Coronary artery (tissue), 2 donors: ENCODE data around the gene TTC17.

ENCODE experiments used
- DNase-seq: peaks from one replicate; pipeline ENCODE4 v3.0.0-alpha.2; 2017; ENCODE audit warnings: low spot score
- H3K27ac ChIP-seq, 2 donors: fragments of 200-600 bp; sonication (generic); one replicate each; pipeline ENCODE4 v1.5.1; 2016 to 2019
- H3K4me3 ChIP-seq: fragments of 200-600 bp; sonication (generic); 2 replicates; pipeline ENCODE4 v1.5.1; 2016; ENCODE audit warnings: mild to moderate bottlenecking, moderate library complexity
- TF ChIP-seq, protein P1 (sequence below): fragments of 200-600 bp; sonication (generic); IDR thresholded peaks from one replicate; pipeline ENCODE4 v1.5.1; 2019; ENCODE audit warnings: antibody characterized with exemption

TTC17 gene

DNA sequence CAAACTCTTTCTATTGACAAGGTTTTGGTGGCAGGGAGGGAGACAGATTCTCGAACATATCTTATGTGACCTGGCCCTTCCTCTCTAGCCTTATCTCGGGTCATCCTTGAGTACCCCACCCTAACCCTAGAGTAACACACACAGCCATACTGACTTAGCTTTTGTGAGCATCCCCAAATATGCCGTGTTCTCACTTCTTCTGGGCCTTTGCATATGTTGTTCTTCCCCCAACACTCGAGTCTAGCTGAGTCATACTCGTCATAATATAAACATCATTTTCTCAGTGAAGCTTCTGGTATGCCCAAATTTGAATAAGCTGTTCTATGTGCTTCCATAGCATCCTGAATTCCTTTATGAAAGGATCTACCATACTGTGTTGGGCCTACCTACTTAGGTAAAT, 8.0 kb downstream of the TTC17 start:
- no peak for DNase-seq
- TF ChIP-seq, protein P1, sequence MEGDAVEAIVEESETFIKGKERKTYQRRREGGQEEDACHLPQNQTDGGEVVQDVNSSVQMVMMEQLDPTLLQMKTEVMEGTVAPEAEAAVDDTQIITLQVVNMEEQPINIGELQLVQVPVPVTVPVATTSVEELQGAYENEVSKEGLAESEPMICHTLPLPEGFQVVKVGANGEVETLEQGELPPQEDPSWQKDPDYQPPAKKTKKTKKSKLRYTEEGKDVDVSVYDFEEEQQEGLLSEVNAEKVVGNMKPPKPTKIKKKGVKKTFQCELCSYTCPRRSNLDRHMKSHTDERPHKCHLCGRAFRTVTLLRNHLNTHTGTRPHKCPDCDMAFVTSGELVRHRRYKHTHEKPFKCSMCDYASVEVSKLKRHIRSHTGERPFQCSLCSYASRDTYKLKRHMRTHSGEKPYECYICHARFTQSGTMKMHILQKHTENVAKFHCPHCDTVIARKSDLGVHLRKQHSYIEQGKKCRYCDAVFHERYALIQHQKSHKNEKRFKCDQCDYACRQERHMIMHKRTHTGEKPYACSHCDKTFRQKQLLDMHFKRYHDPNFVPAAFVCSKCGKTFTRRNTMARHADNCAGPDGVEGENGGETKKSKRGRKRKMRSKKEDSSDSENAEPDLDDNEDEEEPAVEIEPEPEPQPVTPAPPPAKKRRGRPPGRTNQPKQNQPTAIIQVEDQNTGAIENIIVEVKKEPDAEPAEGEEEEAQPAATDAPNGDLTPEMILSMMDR: no peak

DNA sequence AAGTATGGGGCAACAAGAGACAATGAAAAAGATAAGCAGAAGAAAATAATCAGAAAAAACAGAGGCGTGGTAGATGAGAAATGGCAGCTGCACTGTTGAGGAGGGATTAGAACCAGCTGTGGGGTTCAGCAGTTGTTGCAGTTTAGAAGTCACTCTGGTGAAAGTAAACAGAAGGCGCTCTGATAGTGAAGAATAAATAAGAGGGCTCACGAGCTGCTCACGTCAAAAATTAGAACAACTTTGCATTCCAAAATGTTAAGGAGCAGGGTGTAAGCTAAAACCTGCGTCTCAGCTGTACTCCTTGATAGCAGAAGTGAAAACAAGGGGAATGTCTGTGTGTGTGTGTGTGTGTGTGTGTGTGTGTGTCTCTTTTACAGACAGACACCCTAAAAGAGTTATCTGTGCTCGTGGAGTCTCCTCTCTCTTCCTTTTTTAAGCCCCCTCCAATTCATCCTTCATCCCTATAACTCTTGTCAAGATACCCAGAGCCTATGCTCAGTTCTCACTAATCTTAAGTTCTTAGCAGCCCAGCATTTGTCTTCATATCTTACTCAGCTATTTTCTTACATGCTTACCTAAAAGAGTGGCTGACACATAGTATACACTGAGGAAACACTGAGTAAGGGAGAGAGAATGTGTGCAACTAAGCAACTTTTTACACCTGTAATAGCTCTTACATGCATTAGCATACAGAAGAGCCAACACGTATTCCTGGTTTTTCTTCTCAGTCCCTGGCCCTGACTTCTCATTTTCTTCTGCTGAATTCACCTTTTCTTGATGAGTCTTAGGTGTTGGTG, 8.9 kb downstream of the TTC17 start:
- DNase-seq: no peak
- Histone ChIP-seq H3K4me3 (no peak overlapping the region), H3K27ac (no peak overlapping the region)
- TF ChIP-seq, protein P1: no peak

More for the DNA sequence above, 8.0 kb downstream of the TTC17 start:
- no peak overlapping the region for H3K4me3 ChIP-seq
- no peak overlapping the region for H3K27ac ChIP-seq

DNA sequence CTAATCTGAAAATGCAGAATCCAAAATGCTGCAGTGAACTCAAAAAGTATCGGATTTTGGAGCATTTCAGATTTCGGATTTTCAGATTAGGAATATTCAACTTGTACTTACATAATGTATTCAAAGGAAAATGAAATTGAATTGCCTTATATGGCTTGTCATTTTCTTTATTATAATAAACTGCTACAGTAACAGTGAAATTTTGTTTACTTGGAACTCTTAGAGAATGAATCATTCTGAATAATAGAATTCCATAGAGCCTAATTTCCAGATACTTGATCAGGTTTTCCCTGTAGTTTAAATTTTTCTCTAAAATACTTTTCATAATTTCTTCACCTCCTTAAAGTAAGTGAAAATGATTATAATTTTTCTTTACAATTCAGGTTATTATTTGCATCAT, 17.3 kb downstream of the TTC17 start:
- Histone ChIP-seq H3K4me3 (no peak overlapping the region), H3K27ac (no peak overlapping the region)
- TF ChIP-seq, protein P1: no peak
- DNase-seq: no peak

DNA sequence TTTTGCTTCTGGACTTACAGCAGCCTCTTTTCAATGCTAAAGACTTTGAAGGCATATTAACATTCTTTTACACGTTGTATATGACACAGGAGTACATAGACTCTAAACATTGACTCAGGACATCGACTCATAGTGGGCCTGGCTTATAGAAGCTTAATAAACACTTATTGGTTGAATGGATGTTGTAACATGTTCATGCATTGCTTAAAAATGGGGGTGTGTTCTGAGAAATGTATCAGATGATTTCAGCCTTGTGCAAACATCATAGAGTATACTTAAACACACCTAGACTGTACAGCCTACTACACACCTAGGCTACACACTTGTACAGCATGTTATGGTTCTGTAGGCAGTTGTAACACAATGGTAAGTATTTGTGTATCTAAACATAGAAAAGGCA, 17.9 kb downstream of the TTC17 start:
- DNase-seq: no peak
- no peak overlapping the region for H3K27ac ChIP-seq
- TF ChIP-seq, protein P1: no peak
- no peak overlapping the region for H3K4me3 ChIP-seq

DNA sequence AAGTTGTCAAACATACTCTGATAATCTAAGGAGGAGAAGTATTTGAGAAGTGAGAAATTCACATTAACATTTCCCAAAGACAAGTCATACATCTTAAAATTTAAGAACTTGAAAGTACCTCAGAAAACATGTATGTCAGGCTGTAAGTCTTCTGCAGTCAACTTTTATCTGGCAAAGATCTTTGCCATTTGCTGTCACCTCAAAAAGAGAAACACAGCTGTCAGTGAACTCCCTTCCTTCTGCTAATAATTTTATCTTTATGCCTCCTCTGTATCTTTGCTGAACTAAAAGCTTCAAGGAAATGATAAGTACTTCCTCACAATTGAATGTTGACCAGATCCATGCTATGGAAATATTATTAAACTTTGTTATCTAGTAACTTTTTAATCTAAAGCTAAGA, 18.7 kb downstream of the TTC17 start:
- H3K27ac ChIP-seq: no peak overlapping the region
- DNase-seq: no peak
- TF ChIP-seq, protein P1: no peak
- H3K4me3 ChIP-seq: no peak overlapping the region

DNA sequence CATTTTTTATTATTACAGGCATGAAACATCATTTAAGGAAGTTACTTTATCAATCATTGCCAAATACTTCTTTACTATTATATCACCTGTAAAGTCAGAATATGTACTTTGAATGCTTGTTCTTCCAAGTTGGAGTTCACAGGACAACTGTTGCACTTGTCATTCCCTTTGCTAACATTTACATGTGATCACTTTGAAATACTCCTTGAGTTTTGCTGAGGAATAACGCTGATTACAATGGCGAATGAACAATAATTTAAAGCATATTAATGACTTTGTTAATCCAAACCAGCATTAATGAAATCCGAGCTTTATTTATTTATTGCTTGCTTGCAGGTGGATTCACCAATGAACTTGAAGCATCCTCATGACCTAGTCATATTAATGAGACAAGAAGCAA, 20.2 kb downstream of the TTC17 start:
- no peak for DNase-seq
- Histone ChIP-seq H3K4me3 (no peak overlapping the region), H3K27ac (no peak overlapping the region)
- TF ChIP-seq, protein P1: no peak

DNA sequence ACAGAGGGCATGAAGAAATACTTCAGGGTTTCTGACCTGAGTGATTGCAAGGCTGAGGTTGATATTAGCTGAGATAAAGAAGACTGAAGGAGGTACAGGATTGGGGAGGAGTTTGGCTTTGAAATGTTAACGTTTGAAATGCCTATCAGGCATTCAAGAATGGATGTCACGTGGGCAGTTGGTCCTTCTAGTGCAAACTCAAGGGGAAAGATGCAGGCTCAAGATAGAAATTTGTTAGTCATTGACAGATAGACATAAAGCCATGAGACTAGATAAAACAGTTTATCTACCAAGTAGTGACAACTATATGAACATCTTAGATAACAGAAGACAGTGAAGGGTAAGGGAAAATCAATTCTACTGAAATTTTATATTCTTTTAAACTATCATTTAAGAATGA, 23.1 kb downstream of the TTC17 start:
- Histone ChIP-seq H3K27ac (no peak overlapping the region), H3K4me3 (no peak overlapping the region)
- DNase-seq: no peak
- TF ChIP-seq, protein P1: no peak
